Calu3 (cell line): ENCODE data around the gene FARP1. TPM values are rescaled to one million over a fixed set of nuclear protein-coding genes. Genes with fewer than 3 reads are reported as not detected.
"Not testable (repeated sequence)": the region's sequence is repeated elsewhere in the genome, so short reads cannot be mapped to it uniquely, and the experiment has no call there.

Experiments
- BruUV-seq: library from RNA; stranded (reverse); fragments of 400-500 nt; replicated peaks from 2 replicates; lab custom pipeline; 2021; lab: Mats Ljungman, UMichigan
- CTCF ChIA-PET: fragments of 300-600 bp; sonication (Branson Sonifier 250); formaldehyde crosslinking; loops from one replicate; lab custom pipeline; 2022; ENCODE audit warnings: antibody characterized with exemption; lab: Charles Lee
- DNase-seq: peaks from one replicate; pipeline ENCODE4 v3.0.0; 2022
- H3K27ac Mint-ChIP-seq: one replicate; pipeline ENCODE4 v1.8.0; 2022; ENCODE audit warnings: mixed read lengths; ENCODE audit not compliant: unreplicated experiment
- H3K27me3 Mint-ChIP-seq: one replicate; pipeline ENCODE4 v1.8.0; 2022; ENCODE audit warnings: mixed read lengths; ENCODE audit not compliant: unreplicated experiment
- H3K36me3 Mint-ChIP-seq: one replicate; pipeline ENCODE4 v1.8.0; 2022; ENCODE audit warnings: mild to moderate bottlenecking, moderate library complexity, mixed read lengths; ENCODE audit not compliant: insufficient read depth, unreplicated experiment
- H3K4me1 Mint-ChIP-seq: one replicate; pipeline ENCODE4 v1.8.0; 2022; ENCODE audit warnings: mild to moderate bottlenecking, low read depth, mixed read lengths; ENCODE audit not compliant: unreplicated experiment
- H3K4me3 Mint-ChIP-seq: one replicate; pipeline ENCODE4 v1.8.0; 2022; ENCODE audit warnings: mild to moderate bottlenecking, low read depth, moderate library complexity, mixed read lengths; ENCODE audit not compliant: unreplicated experiment
- H3K9me3 Mint-ChIP-seq: one replicate; pipeline ENCODE4 v1.8.0; 2022; ENCODE audit warnings: low read depth, mixed read lengths; ENCODE audit not compliant: unreplicated experiment
- CTCF ChIP-seq: fragments of 200-600 bp; IDR thresholded peaks from one replicate; pipeline ENCODE4 v1.8.0; 2022; ENCODE audit warnings: antibody characterized with exemption; ENCODE audit not compliant: unreplicated experiment
- intact Hi-C: fragments of 100-400 bp; cut with micrococcal nuclease; formaldehyde crosslinking; loops from one replicate; pipeline ENCODE4 v1.10.0; 2022; ENCODE audit not compliant: unreplicated experiment
- total RNA-seq: library from RNA; stranded (reverse); gene quantifications from 2 replicates; pipeline ENCODE4 v1.2.3, GENCODE V29; 2022

FARP1 gene
- total RNA-seq, 1 experiment from 2014 or later, result 47.0 TPM

DNA sequence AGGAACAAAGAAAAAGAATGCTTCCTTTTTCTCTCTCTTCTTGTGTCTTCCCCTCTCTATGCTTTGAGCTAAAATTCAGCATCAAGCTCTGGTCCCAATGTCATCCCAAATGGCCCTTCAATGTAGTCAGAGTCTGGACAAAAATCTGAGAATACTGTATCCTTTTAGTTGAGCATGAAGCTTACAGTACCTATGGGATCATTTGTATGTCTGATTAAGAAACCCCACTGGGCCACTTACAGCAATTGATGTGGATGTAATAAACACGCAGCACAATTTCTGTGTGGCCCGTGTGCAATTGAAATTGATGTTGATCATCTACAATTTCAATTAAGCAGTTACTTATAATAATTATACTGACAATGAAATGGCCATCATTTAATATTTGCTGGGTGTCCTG lies 223.1 kb downstream of the FARP1 start:
- no peaks in the 10 kb centered on the region for H3K4me1 Mint-ChIP-seq
- H3K27ac Mint-ChIP-seq, result no peak overlapping the region
- H3K36me3 Mint-ChIP-seq, result no peaks in the 10 kb centered on the region
- TF ChIP-seq CTCF, result no peak
- H3K4me3 Mint-ChIP-seq, result no peak overlapping the region
- no peaks in the 10 kb centered on the region for H3K27me3 Mint-ChIP-seq
- BruUV-seq, result no TSS peak
- no peak for DNase-seq
- CTCF ChIA-PET, result no interaction called here
- intact Hi-C loops, result no loop called here
- no peaks in the 10 kb centered on the region for H3K9me3 Mint-ChIP-seq

GRCh38 chr13:98366443-98366842 lies 223.5 kb downstream of the FARP1 start:
- H3K4me3 Mint-ChIP-seq, result no peak overlapping the region
- DNase-seq, result no peak
- intact Hi-C loops, result no loop called here
- no peaks in the 10 kb centered on the region for H3K27me3 Mint-ChIP-seq
- no peaks in the 10 kb centered on the region for H3K9me3 Mint-ChIP-seq
- H3K36me3 Mint-ChIP-seq, result no peaks in the 10 kb centered on the region
- H3K4me1 Mint-ChIP-seq, result no peaks in the 10 kb centered on the region
- CTCF ChIA-PET, result no interaction called here
- H3K27ac Mint-ChIP-seq, result no peak overlapping the region
- no peak for TF ChIP-seq CTCF
- BruUV-seq, result no TSS peak

DNA sequence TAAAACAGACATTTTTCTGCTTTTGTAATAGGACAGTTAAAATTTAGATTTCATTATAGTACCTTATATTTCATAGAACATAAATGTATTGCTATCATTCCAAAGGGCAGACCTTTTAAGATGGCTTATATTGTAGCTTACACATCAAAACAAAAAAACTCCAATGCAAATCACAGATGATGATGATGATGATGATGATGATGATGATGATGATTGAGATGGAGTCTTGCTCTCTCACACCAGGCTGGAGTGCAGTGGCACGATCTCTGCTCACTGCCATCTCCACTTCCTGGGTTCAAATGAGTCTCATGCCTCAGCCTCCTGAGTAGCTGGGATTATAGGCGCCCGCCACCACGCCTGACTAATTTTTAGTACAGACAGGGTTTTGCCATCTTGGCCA lies 224.1 kb downstream of the FARP1 start:
- Mint-ChIP-seq H3K4me1 (no peaks in the 10 kb centered on the region), H3K4me3 (no peak overlapping the region), H3K27ac (no peak overlapping the region), H3K27me3 (no peaks in the 10 kb centered on the region), H3K36me3 (no peaks in the 10 kb centered on the region), H3K9me3 (no peaks in the 10 kb centered on the region)
- intact Hi-C loops, result no loop called here
- no TSS peak for BruUV-seq
- no peak for DNase-seq
- TF ChIP-seq CTCF, result no peak
- CTCF ChIA-PET, result no interaction called here

DNA sequence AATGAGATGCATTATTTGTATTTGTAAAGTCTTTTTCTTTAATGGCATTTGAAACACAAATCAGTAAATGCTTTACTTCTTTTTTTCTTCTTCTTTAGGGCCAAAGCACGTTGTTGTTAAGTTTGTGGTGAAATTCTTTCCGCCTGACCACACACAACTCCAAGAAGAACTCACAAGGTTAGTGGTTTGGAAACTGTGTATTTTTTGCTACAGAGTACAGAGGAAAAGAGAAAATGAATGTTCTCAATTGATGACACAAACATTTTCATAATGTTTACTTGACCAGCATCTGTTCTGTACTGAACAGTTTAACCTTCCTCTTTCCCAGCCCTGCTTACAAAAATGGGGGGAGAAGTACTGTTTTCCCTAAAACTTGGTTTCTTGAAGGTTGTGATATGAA lies 225.1 kb downstream of the FARP1 start:
- Mint-ChIP-seq H3K4me3 (no peak overlapping the region), H3K27me3 (no peaks in the 10 kb centered on the region), H3K9me3 (no peaks in the 10 kb centered on the region), H3K27ac (no peak overlapping the region), H3K36me3 (no peaks in the 10 kb centered on the region), H3K4me1 (no peaks in the 10 kb centered on the region)
- intact Hi-C loops, result no loop called here
- no peak for DNase-seq
- no peak for TF ChIP-seq CTCF
- CTCF ChIA-PET, result no interaction called here
- BruUV-seq, result no TSS peak

DNA sequence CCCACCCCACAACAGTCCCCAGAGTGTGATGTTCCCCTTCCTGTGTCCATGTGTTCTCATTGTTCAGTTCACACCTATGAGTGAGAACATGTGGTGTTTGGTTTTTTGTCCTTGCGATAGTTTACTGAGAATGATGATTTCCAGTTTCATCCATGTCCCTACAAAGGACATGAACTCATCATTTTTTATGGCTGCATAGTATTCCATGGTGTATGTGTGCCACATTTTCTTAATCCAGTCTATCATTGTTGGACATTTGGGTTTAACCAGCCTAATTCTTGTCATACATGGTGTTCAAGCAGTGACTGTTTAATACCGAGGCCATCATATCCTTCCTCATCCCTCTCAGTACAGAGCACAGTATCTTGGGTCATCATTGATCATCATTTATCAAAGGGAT lies 226.6 kb downstream of the FARP1 start:
- H3K27ac Mint-ChIP-seq, intact Hi-C loops, H3K36me3 Mint-ChIP-seq, H3K4me3 Mint-ChIP-seq, H3K9me3 Mint-ChIP-seq, DNase-seq, H3K4me1 Mint-ChIP-seq, BruUV-seq, CTCF ChIA-PET, H3K27me3 Mint-ChIP-seq: not testable (repeated sequence)
